NCI-H82 (cell line): ENCODE results near the gene FOXB2.
"Not testable (repeated sequence)": the region's sequence is repeated elsewhere in the genome, so short reads cannot be mapped to it uniquely, and the experiment has no call there.

Source experiments
- DNase-seq: peaks from one replicate; lab custom pipeline; 2025; lab: John Stamatoyannopoulos, UW

FOXB2 gene

GRCh38 chr9:77016526-77017504, 2.6 kb upstream of the FOXB2 start:
- DNase-seq: no peak

DNA sequence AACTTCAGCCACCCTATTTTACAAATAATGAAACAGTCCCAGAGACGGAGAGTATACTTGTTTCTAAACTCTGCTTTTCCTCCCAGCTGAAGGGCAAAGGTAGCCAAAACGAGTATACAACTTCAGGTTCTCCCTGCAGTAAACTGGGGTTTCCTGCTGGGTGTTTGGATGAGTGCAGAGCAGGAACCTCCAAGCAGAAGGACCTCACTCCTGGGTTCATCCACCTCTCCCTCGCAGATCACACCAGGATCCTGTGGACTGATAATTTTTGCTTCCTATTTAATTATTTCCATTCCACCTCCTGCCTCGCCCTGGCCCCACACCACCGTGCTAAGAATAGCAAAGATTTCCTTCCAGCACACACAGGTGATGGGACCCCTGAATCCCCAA, 2.0 kb upstream of the FOXB2 start:
- no peak for DNase-seq

DNA sequence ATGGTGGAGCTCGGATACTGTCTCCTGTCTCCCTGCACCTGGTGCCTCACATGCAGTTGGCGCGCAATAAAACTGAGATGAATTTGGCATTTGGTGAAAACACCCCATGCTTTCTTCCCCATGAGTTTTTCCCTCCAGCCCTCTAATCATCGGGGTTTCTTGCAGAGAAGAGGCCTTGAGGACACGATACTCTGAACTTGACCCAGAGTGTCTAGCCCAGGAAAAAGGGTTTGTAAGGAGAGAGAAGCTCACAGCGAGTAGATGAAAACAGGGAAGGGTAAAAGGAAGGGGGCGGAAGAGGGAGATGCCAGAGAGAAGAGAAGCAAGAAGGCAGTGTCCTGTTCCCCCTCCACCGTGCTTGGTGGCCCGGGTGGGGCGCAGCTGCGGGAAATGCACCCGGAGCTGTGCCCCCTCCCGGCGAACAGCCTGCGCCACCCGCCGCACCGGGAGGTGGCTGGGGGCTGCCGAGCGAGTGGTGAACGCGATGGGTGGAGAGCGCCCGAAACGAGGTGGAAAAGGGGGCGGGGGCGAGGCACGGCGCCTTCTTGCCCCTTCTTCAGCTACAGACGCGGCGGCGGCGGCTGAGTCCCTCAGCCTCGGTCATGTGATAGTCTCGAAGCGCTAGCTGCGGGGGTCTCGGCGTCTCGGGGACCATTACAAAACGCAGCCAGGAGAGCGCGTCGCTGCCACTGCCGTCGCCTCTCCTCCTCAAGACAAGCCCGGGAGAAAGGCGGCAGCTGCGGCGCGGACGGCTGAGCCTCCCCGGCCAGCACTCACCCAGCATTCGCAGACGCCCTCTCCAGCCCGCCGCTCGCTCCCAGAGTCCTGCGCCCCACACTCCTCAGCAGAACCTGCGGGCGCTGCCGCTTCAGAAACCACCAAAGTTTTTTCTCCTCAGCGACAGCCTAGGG, 1.1 kb upstream of the FOXB2 start:
- peak; percentile 15 for DNase-seq

- no peak for DNase-seq
Observed at GRCh38 chr9:77018969-77019235, 553 bp upstream of the FOXB2 start.

- DNase-seq: no peak
Observed at GRCh38 chr9:77019926-77020412, 514 bp downstream of the FOXB2 start.

GRCh38 chr9:77020413-77021290, 1.2 kb downstream of the FOXB2 start:
- DNase-seq: peak; percentile 32

GRCh38 chr9:77021291-77021894, 1.9 kb downstream of the FOXB2 start:
- no peak for DNase-seq

DNA sequence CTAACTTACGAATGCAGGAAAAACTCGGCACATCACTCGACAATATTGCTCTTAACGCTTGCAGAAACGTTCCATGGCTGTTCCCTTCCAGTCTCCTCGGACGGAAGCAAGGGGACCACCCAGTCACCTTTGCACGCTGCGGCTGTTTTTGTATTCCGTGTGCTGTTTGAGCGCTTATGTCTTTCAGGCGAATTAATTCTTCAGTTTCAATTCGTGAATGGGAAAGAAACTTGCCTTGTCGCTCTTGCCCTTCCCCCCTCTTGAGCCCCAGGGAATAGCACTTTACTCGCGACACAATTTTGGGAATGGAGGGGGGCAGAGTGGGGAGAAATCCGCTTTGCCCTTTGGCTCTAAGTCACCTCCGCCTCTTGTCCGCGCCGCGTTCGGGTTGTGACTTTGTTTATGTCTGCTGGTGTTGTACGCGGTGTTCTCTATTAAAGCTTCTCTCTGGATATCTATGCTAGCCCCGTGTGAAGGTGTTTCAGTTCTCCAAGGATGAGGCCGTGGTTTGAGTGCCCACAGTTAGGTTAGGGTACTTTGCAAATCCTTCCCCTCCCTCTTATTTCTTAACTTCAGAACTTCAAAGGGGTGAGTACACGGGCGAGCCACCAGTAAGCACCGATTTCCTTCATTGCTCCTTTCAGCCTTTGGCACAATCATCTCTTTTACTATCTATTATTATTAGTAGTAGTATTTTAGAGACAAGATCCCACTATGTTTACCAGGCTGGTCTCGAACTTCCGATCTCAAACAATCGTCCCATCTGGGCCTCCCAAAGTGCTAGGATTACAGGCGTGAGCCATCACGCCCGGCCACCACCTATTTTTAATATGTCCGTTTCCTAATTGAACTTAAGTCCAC, 2.7 kb downstream of the FOXB2 start:
- DNase-seq: peak; percentile 33

- DNase-seq: peak; percentile 12
Observed at GRCh38 chr9:77022783-77023440, 3.5 kb downstream of the FOXB2 start.

DNA sequence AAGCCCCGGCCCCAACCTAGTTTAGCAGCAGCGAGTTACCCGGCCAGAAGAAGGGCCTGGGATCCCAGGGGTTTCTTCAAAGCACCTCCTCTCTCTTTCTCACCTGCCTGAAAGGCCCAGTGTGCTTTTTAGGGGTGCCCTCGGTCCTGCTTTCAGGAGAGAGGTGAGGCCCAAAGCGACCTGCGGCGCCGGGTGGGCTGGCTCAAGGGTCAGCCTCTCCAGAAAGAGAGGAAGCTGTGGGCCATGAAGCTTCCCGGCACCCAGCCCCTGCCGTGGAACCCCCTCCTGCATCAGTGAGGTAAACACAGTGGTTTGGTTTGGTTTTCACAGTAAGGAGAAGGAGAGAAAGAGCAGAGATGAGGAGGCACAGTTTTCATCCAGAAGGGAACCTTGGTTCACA, 4.3 kb downstream of the FOXB2 start:
- DNase-seq: no peak

DNA sequence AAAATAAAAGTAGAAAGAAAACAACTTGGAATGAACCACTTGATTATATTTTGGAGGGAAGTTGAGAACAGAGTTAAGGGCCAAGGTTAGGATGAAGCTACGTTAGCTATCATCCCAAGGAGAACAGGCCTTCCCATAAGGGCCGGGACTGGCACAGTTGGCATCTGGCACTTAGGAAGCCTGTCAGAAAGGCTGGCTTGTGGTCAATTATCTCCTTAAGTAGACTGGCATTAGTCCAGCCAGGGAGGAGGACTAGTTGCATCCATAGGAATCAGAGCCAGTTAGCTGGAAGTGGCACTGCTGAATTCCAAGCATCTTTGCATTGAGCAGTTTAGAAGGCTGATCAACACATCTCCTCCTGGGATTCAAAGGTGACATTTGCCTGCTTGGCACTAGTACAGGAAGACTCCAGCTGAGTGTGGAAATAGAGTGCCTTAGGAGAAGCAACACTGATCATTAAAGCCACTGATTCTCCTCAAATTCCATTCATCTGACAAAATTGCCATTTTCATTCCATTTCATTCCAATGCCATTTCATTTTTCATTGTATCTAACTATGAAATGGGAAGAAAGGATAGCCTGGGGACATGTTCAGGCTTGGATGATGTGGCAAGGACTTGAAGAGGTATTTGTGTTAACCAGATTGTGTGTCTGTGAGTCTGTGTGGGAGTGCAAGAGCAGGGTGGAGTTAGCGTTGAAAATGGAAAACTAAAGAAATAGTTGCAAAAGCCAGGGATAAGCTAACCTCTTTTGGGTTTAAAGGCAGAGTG, 5.5 kb downstream of the FOXB2 start:
- DNase-seq: no peak

DNA sequence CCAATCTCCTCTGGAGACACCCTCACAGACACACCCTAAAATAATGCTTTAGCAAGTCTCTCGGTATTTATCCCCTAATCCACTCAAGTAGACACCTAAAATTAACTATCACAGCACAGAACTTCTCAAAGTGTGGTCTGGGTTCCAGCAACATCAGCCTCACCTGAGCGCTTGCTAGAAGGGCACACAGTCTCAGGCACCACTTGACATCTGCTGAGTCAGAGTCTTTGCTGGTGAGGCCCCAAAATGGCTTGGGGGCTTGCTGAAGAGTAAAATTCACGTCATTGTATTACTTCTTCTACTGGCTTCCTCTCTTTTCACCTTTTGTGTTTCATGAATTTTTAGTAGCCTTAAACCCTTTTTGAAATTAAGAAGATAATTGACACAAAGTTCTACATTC, 9.0 kb downstream of the FOXB2 start:
- no peak for DNase-seq

- DNase-seq: no peak
Observed at GRCh38 chr9:77030045-77030444, 10.6 kb downstream of the FOXB2 start.

GRCh38 chr9:77038281-77039036, 19.0 kb downstream of the FOXB2 start:
- no peak for DNase-seq

- DNase-seq: no peak
Observed at GRCh38 chr9:77040340-77040739, 20.9 kb downstream of the FOXB2 start.

GRCh38 chr9:77043743-77044142, 24.3 kb downstream of the FOXB2 start:
- not testable (repeated sequence) for DNase-seq

- not testable (repeated sequence) for DNase-seq
Observed at GRCh38 chr9:77060681-77061080, 41.2 kb downstream of the FOXB2 start.

DNA sequence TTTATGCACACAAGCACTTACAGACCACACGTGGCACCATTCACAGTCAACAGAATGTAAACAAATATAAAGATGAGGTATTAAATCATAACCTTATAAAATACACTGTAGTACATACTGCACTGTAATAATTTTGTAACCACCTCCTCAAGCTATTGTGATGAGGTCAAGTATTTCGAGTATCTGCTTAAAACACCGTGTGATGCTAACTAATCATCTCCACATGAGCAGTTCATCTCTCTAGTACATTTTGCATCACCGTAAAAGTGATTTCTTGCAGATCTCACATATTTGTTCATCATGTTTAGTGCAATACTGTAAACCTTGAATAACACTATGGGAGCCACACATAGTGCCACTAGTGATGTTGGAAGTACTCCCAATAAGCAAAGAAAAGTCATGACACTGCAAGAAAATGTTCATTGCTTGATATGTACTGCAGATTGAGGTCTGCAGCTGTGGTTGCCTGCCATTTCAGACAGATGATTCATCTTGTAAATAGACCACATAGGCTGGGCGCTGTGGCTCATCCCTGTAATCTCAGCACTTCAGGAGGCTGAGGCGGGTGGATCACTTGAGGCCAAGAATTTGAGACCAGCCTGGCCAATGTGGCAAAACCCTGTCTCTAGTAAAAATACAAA, 44.3 kb downstream of the FOXB2 start:
- DNase-seq: no peak
